H9 (cell line): ENCODE results near the gene LAMB1. TPM values are rescaled to one million over a fixed set of nuclear protein-coding genes. Genes with fewer than 3 reads are reported as not detected.
A peak's percentile ranks its signal among the peaks of the same experiment; 100 is the strongest.

Experiments used
- DNase-seq: peaks from one replicate; pipeline ENCODE4 v3.0.0-alpha.2; 2017
- H2AFZ ChIP-seq: one replicate; pipeline ENCODE4 v1.6.1; 2013; ENCODE audit warnings: mild to moderate bottlenecking, low read length, control low read depth, moderate library complexity
- H2AK5ac ChIP-seq: 2 replicates; pipeline ENCODE4 v1.6.1; 2013; ENCODE audit warnings: low read length, control low read depth, mixed read lengths; ENCODE audit not compliant: insufficient read length
- H2BK120ac ChIP-seq: one replicate; pipeline ENCODE4 v1.6.1; 2013; ENCODE audit warnings: low read depth, mild to moderate bottlenecking, low read length, control low read depth, inconsistent platforms; ENCODE audit not compliant: poor library complexity, severe bottlenecking
- H2BK12ac ChIP-seq: 2 replicates; pipeline ENCODE4 v1.6.1; 2013; ENCODE audit warnings: low read length, control low read depth, mixed read lengths, low read depth; ENCODE audit not compliant: insufficient read length
- H2BK15ac ChIP-seq: 2 replicates; pipeline ENCODE4 v1.6.1; 2013; ENCODE audit warnings: low read depth, low read length, control low read depth
- H2BK20ac ChIP-seq: one replicate; pipeline ENCODE4 v1.6.1; 2013; ENCODE audit warnings: low read depth, mild to moderate bottlenecking, low read length, control low read depth, inconsistent platforms; ENCODE audit not compliant: poor library complexity, severe bottlenecking
- H2BK5ac ChIP-seq: 2 replicates; pipeline ENCODE4 v1.6.1; 2013; ENCODE audit warnings: low read length, control low read depth, mixed read lengths; ENCODE audit not compliant: insufficient read length
- H3K14ac ChIP-seq: 2 replicates; pipeline ENCODE4 v1.6.1; 2013; ENCODE audit warnings: low read length, control low read depth; ENCODE audit not compliant: insufficient read depth
- H3K18ac ChIP-seq: 2 replicates; pipeline ENCODE4 v1.6.1; 2013; ENCODE audit warnings: low read depth, mild to moderate bottlenecking, mixed read lengths, low read length, control low read depth; ENCODE audit not compliant: insufficient read length
- H3K23ac ChIP-seq: 2 replicates; pipeline ENCODE4 v1.6.1; 2013; ENCODE audit warnings: low read length, control low read depth, mixed read lengths, low read depth; ENCODE audit not compliant: insufficient read length
- H3K23me2 ChIP-seq: 2 replicates; pipeline ENCODE4 v1.6.1; 2013; ENCODE audit warnings: low read depth, mild to moderate bottlenecking, mixed read lengths, low read length, control low read depth; ENCODE audit not compliant: insufficient read length, poor library complexity, severe bottlenecking
- H3K27ac ChIP-seq: 2 replicates; pipeline ENCODE4 v1.5.1; 2013; ENCODE audit warnings: low read length, control low read depth, mixed read lengths, low read depth; ENCODE audit not compliant: insufficient read length
- H3K27me3 ChIP-seq: 2 replicates; pipeline ENCODE4 v1.6.1; 2013; ENCODE audit warnings: low read length, control low read depth, inconsistent platforms; ENCODE audit not compliant: insufficient read depth
- H3K4ac ChIP-seq: 2 replicates; pipeline ENCODE4 v1.6.1; 2013; ENCODE audit warnings: low read depth, mild to moderate bottlenecking, control low read depth, inconsistent platforms, low read length, moderate library complexity
- H3K4me1 ChIP-seq: 2 replicates; pipeline ENCODE4 v1.6.1; 2013; ENCODE audit warnings: low read length, control low read depth, inconsistent platforms; ENCODE audit not compliant: insufficient read depth
- H3K4me2 ChIP-seq: 2 replicates; pipeline ENCODE4 v1.6.1; 2013; ENCODE audit warnings: low read length, control low read depth, mixed read lengths; ENCODE audit not compliant: insufficient read length, insufficient read depth
- H3K56ac ChIP-seq: 2 replicates; pipeline ENCODE4 v1.6.1; 2013; ENCODE audit warnings: low read depth, mild to moderate bottlenecking, mixed read lengths, low read length, control low read depth; ENCODE audit not compliant: insufficient read length
- H3K79me1 ChIP-seq: 2 replicates; pipeline ENCODE4 v1.6.1; 2013; ENCODE audit warnings: low read depth, mild to moderate bottlenecking, moderate library complexity, low read length, control low read depth, inconsistent platforms; ENCODE audit not compliant: insufficient read depth, poor library complexity, severe bottlenecking
- H3K79me2 ChIP-seq: 2 replicates; pipeline ENCODE4 v1.6.1; 2013; ENCODE audit warnings: low read length, control low read depth, inconsistent platforms; ENCODE audit not compliant: insufficient read depth
- H3K9ac ChIP-seq: 2 replicates; pipeline ENCODE4 v1.6.1; 2013; ENCODE audit warnings: low read length, control low read depth, mixed read lengths; ENCODE audit not compliant: insufficient read length; ENCODE audit errors: extremely low read depth
- H3K9me3 ChIP-seq: one replicate; pipeline ENCODE4 v1.6.1; 2013; ENCODE audit warnings: low read depth, low read length, inconsistent platforms; ENCODE audit not compliant: control insufficient read depth
- H3T11ph ChIP-seq: one replicate; pipeline ENCODE4 v1.6.1; 2013; ENCODE audit warnings: mild to moderate bottlenecking, low read length, control low read depth, inconsistent platforms
- H4K20me1 ChIP-seq: one replicate; pipeline ENCODE4 v1.6.1; 2013; ENCODE audit not compliant: control insufficient read depth, insufficient read length, insufficient read depth
- H4K5ac ChIP-seq: 2 replicates; pipeline ENCODE4 v1.6.1; 2013; ENCODE audit warnings: low read depth, mild to moderate bottlenecking, mixed read lengths, low read length, control low read depth; ENCODE audit not compliant: insufficient read length
- H4K8ac ChIP-seq: replicated peaks from 2 replicates; pipeline ENCODE4 v1.6.1; 2013; ENCODE audit warnings: low read length, control low read depth, mixed read lengths, low read depth; ENCODE audit not compliant: insufficient read length
- H4K91ac ChIP-seq: 2 replicates; pipeline ENCODE4 v1.6.1; 2013; ENCODE audit warnings: low read depth, mild to moderate bottlenecking, moderate library complexity, mixed read lengths, low read length, control low read depth; ENCODE audit not compliant: insufficient read length
- H3K27ac Mint-ChIP-seq, 3 experiments: 2 replicates in 2 of 3; 3 replicates in 1 of 3; pipeline ENCODE4 v1.8.0; 2020 to 2021; ENCODE audit warnings: mixed read lengths in 3 of 3, mild to moderate bottlenecking in 1 of 3, moderate library complexity in 1 of 3
- H3K27me3 Mint-ChIP-seq: 2 replicates; pipeline ENCODE4 v1.8.0; 2021; ENCODE audit warnings: low read depth, mild to moderate bottlenecking, moderate library complexity, mixed read lengths
- H3K36me3 Mint-ChIP-seq, 3 experiments: 2 replicates in 2 of 3; 3 replicates in 1 of 3; pipeline ENCODE4 v1.8.0; 2020 to 2021; ENCODE audit warnings: low read depth in 3 of 3, mixed read lengths in 3 of 3; ENCODE audit not compliant: insufficient read depth in 1 of 3
- H3K4me1 Mint-ChIP-seq, 2 experiments: 2 replicates each; pipeline ENCODE4 v1.8.0; 2020; ENCODE audit warnings: mixed read lengths in 2 of 2
- H3K4me3 Mint-ChIP-seq, 2 experiments: 2 replicates in 1 of 2; 3 replicates in 1 of 2; pipeline ENCODE4 v1.8.0; 2020 to 2021; ENCODE audit warnings: mild to moderate bottlenecking in 2 of 2, mixed read lengths in 2 of 2, moderate library complexity in 1 of 2
- H3K9me3 Mint-ChIP-seq, 2 experiments: 2 replicates in 1 of 2; 3 replicates in 1 of 2; pipeline ENCODE4 v1.8.0; 2020; ENCODE audit warnings: mild to moderate bottlenecking in 2 of 2, mixed read lengths in 2 of 2, moderate library complexity in 1 of 2
- CTCF ChIP-seq: fragments of 200-600 bp; sonication (generic); conservative IDR thresholded peaks from 3 replicates; pipeline ENCODE4 v1.8.0; 2021; ENCODE audit warnings: antibody characterized with exemption, mild to moderate bottlenecking
- WGBS: extraction: QIAGEN DNeasy Blood & Tissue Kit; methylation state at CpG from one replicate; pipeline ENCODE4 v1.1.7; 2013; ENCODE audit warnings: missing lambda C conversion rate, low lambda C conversion rate, mixed read lengths; ENCODE audit not compliant: insufficient read length; ENCODE audit errors: extremely low coverage; 5-methylcytosine and 5-hydroxymethylcytosine counted together
- total RNA-seq: library from RNA; stranded (reverse); gene quantifications from 2 replicates; pipeline ENCODE4 v1.2.1, GENCODE V29; 2021

LAMB1 gene
- total RNA-seq, 1 experiment from 2014 or later = 75.8 TPM

DNA sequence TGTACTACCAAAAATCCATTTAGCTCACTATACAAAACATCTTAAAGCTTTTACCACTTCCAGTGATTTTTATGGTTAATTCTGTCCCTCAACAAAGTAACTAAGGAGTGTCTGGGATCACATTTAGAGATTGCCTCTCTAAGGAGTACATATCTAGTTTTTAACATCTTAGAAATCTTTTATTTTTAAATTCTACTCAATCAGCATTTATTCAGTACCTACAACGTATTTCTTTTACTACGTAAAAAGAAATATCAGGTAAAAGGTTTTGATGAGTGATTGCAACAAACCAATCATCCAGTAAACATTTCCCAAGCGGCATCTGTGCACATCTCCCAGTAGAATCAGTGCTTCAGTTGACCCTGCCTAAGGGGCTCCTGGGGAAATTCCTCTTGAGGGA is 31.9 kb downstream of the LAMB1 start:
- Histone ChIP-seq H4K91ac (no peak overlapping the region), H2BK5ac (no peak overlapping the region), H3K18ac (no peak overlapping the region), H3K9ac (no peak overlapping the region), H3K4me1 (peaks cover 9% of the 10 kb centered on the region; the same call in 1 of the 2 replicates), H3K27me3 (no peaks in the 10 kb centered on the region), H2AK5ac (no peak overlapping the region), H3T11ph (no peak overlapping the region), H3K23me2 (no peaks in the 10 kb centered on the region), H3K4me2 (no peak overlapping the region), H3K9me3 (no peaks in the 10 kb centered on the region), H3K23ac (no peak overlapping the region), H3K27ac (no peak overlapping the region), H2BK20ac (no peak overlapping the region), H4K20me1 (no peaks in the 10 kb centered on the region), H3K56ac (no peak overlapping the region), H2BK120ac (no peak overlapping the region), H4K8ac (no peak overlapping the region), H3K79me2 (no peaks in the 10 kb centered on the region), H4K5ac (no peak overlapping the region), H3K14ac (no peak overlapping the region), H3K79me1 (no peaks in the 10 kb centered on the region), H2BK12ac (no peak overlapping the region), H2AFZ (no peak overlapping the region), H3K4ac (no peak overlapping the region), H2BK15ac (no peak overlapping the region)
- no CpG with 5 or more reads among the region's 3 CpGs for WGBS
- Mint-ChIP-seq H3K4me1 (peaks cover 15 to 18% of the 10 kb centered on the region in 2 experiments), H3K36me3 (peaks cover 16 to 57% (median 38%) of the 10 kb centered on the region in 3 experiments; a peak in 6 of 7 replicates), H3K9me3 (no peaks in the 10 kb centered on the region), H3K27me3 (no peaks in the 10 kb centered on the region), H3K4me3 (no peak overlapping the region), H3K27ac (peak overlapping the region in 1 of 3 experiments; percentile 36; a peak in 1 of 7 replicates)
- DNase-seq = no peak
- no peak for TF ChIP-seq CTCF
